Fibroblast of skin of left biceps (primary cell): ENCODE results near the gene C4orf50.

Experiments used
- DNase-seq, 2 experiments: peaks; one replicate each; pipeline ENCODE4 v3.0.0-alpha.2; 2013; ENCODE audit warnings: low read depth in 2 of 2

Gene C4orf50

DNA sequence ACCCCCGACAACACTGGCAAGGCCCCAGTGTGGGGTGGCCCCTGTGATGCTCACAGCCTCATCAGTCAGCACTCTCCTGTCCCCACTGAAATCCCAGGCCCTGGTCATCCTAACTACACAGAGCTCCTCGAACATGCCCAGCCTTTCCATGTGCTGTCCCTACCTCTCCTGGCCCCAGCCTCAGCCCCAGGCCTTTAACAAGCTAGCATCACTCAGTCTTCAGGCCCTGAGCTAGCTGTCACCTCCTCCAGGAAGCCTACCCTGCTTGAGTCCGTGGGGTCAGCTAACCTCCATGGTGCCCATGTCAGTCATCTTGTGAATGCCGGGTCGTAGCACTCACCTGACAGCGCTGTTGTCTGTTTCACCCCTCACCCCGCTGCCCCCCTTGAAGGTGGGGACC, 25.6 kb upstream of the C4orf50 start:
- no peak for DNase-seq

DNA sequence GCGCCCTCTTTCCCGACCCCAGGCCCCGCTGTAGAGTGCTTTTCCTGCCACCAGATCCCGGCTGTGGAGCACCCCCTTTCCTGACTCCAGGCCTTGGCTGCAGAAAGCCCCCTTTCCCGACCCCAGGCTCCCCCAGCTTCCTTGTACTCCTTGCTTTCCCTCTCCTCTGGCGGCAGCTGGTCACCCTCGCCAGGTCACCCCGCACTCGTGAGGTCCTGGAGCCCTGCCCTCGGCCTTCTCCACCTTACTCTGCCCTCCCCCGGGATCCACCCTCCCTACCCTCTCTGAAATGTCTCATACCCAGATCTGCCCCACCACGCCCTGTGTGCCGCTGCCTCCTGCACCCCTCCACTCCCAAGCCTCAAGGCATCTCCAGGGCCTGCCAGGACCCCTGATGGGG, 25.0 kb upstream of the C4orf50 start:
- DNase-seq = no peak

GRCh38 chr4:6042293-6043063, 24.2 kb upstream of the C4orf50 start:
- no peak for DNase-seq

DNA sequence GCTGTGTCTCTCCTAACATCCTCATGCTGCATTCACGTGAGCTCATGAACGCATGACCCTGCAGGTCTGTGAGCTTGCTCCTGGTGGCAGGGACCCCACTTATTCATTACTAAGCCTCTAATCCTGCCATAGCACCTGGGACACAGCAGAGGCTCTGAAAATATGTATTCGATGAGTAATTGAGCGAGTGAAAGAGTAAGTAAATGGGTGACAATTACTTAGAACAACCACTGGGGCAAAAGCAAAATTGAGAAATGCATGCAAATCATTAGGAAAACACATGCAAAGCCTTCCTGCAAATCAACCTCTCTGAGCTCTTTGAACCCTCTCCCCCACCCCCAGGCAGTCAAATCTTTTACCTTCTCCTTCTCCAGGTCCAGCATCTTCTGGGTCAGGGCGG, 23.6 kb upstream of the C4orf50 start:
- DNase-seq = no peak

DNA sequence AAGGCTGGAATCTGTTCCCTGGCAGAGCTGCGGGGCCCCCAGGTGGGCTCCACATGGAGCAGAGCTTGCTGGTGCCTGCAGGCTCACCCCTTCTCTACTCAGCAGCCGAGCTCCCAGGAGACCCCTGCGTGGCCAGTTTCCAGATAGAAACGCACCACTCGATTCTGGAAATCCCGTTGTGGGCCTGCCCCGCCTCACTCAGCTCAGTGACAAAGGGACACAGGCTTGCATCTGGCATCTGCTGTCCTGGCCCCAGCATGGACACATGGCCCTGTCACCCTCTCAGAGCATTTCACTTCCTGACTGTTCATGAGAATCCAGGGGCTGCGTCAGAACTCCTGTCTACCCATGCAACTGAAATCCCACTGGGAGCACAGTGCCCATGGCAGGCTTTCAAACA, 20.5 kb upstream of the C4orf50 start:
- no peak for DNase-seq

DNA sequence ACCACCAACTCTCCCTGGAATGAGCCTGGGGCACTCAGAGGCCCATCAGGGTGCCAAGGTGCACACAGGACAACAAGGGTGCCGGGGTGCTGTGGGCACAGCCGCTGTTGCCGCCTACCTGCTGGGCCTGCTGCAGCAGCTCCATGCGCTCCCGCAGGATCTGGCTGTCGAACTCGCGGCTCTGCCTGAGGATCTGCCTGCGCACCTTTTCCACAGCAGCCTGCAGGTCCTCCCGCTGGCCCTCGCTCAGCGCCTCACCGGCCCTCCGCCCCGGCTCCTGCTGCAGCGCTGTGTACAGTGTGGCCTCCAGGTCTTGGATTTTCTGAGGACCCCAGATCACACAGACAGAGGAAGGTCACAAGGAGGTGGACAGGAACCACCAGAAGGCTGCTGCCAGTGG, 17.6 kb upstream of the C4orf50 start:
- DNase-seq = no peak

- DNase-seq = no peak
Measured at GRCh38 chr4:6033381-6033780, 15.2 kb upstream of the C4orf50 start.

- no peak for DNase-seq
Measured at GRCh38 chr4:6032249-6033244, 14.3 kb upstream of the C4orf50 start.

DNA sequence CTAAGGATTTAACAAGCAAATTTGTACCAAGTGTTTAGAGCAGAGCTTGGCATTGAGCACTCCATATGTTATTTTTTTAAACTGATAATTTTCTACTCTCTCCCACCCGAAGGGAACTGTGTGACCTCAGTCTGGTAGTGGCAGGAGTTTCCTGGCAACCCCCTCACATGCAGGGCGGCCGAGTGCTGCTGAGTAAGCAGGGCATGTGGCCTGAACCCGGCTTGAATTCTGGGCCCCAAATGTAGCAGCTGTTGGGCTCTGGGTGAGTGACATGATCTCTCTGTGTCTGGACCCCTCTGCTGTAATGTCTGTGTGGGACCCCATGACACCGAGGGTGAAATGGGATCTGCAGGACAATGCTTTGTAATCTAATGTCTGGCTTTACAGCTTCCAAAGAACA, 13.6 kb upstream of the C4orf50 start:
- no peak for DNase-seq

DNA sequence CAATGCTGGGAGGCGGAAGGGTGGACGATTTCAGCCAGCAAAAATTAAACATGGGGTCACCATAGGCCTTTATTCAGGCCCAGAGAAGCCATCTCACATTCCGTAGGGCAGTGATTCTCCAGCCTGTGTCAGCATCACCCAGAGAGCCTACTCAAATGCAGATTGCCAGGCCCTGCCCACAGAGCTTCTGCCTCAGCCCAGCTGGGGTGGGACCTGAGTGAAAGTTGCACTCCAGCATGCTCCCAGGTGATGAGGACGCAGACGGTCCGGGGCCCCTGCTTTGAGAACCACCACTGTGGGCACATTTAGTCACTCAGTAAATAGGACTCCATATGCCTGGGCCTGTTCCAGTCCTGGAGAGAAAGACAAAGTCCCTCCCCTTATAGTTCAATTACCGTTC, 12.4 kb upstream of the C4orf50 start:
- no peak for DNase-seq

GRCh38 chr4:6029254-6029653, 11.0 kb upstream of the C4orf50 start:
- no peak for DNase-seq

DNA sequence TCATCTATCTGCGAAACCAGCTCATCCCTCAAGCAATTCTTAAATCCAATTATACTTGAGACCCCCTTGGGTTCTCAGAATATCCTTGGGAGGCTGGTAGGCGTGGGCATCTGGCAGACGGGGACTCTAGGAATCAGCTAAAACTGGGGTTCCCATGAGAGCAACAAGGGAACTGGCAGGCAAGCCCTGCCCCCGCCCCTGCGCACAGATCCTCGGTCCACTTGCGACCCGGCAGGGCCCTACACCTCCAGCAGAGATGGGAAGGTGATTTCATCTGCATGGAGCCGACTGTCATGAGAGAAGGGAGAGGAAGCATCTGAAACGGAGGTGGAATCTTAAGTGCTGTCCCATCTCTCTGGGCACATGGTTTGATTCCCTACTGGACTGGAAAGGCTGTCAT, 9.9 kb upstream of the C4orf50 start:
- no peak for DNase-seq

GRCh38 chr4:6027392-6027791, 9.2 kb upstream of the C4orf50 start:
- DNase-seq = no peak

DNA sequence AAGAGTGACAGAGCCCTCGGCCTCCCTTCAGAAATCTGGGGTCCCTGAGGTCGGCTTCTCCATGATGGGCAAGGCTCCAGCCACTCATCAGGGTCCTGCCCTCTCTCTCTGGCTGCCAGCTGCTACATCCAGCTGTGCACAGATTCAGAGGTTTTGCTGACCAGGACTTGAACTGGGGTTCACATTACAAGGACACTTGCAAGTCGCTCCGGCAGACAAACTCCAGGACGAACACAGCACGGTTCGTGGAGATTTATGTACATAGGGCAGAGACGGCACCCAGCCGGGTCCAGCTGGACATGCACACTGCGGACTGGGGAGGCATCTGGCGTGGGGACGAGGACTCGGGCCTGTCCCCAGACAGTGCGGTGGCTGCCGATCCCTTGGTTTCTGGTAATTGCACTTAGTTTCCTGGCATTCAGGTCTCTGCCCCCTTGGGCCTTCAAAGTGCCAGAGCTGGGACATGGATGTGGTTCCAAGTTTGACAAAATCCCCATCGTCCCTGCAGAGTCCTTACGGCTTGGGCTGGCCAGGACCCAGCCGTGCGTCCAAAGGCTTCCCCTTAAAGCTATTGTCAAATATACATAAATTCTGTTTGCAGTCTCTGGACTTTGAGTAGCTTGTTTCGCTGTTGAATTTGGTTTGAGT, 6.2 kb upstream of the C4orf50 start:
- no peak for DNase-seq

GRCh38 chr4:6023731-6024130, 5.5 kb upstream of the C4orf50 start:
- DNase-seq = no peak

DNA sequence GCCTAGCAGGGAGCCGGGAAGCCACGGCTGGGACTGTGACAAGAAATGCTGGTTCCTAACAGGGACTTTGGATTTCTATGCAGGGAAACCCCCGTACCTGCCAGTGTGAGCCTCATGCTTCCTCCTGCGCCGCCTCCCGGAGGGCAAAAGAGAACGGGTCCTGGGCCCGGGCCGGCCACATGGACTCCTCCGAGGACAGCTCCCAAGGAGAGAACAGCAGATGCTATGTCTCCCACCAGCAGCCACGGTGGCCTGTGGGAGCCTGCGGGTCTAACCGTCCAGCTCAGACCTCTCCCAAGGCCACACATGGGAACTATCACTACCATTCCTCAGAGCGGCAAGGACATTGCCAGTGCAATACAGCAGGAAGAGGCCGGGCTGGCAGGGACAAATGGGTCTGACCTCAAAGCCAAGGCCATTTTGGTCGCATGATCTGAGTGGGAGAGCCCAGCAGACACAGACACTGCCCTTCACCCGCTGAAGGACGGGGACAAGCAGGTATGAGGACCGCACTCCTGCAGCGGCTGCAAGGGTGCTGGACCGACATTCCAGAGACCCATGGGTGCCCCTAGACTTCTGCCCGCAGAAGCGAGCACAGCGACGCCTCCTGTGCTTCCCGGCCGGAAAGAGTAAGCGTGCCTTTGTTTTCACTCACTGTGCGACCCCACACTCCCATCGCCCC, 4.5 kb upstream of the C4orf50 start:
- DNase-seq = no peak

- no peak for DNase-seq
Measured at GRCh38 chr4:6021831-6022606, 3.8 kb upstream of the C4orf50 start.

GRCh38 chr4:6020613-6021012, 2.4 kb upstream of the C4orf50 start:
- no peak for DNase-seq

DNA sequence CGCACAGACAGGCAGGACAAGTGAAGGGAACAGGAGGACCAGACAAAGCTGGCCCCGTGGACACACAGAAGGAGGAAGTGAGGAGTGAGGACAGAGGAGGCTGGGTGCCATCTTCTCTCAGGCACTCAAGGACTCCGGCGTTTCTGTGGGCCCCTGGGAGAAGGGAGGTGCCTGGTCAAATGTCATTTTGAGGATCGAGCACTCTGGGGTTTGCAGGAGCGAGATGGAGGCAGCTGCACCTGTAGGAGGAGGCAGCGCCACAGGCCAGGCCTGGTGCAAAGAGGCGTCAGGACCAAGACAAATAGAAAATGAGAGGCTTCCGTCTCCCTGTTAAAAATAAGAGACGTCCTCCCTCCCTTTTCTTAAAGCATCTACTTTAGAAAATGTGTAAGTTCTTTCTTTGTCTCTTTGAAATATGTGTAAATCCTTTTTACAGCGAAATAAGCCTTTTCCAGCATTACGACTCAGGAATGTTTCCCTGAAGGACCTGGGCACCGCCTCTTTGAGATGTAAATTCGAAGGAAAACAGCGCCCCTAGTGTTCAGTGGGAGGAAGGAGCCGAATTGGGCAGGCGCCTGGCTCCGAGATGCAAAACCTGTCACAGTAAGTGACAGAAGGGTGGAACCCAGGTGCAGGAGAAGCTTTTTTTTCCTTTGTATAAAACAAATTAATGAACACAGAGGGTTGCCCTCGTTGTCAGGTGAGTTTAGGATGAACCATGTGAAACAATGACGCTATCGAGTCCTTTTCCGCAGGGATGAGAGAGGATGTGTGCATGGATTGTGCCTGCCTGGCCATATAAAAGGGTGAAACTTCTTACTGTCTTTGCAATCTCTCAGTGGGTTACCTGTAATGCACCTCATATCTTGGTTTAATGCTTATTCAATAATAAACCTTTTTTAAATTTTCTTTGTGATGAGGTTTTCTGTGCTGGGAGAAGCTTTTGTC, 1.4 kb upstream of the C4orf50 start:
- DNase-seq = peak in 1 of 2 experiments; percentile 5

DNA sequence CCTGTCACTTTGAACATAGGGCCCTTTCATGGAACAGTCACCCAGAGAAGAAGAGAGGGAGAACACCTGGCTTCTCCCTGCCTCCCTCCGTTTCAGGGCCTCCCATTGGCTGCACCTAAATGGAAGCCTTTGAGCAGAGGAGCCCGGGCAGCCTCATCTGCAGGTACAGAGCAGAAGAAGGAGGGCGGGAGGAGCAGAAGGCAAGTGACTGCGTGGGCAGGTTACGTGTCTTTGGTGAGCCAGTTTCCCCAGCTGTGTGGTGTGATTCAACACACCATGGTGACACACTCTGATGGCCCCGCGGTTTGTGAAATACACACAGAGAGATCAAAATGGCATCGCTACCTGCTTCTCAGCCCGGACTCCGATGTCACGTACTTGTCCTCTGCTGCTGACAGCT, 431 bp downstream of the C4orf50 start:
- DNase-seq = no peak
